NT2/D1 (cell line): ENCODE data around the gene HORMAD2.

Experiments used
- YY1 ChIP-seq: IDR thresholded peaks from 2 replicates; pipeline ENCODE4 v1.6.1; 2011; ENCODE audit not compliant: insufficient read length, insufficient read depth
- ZNF274 ChIP-seq: IDR thresholded peaks from 2 replicates; pipeline ENCODE4 v1.6.1; 2011; ENCODE audit warnings: mild to moderate bottlenecking, low read depth, low read length

GRCh38 chr22:30150212-30150611 lies 69.9 kb downstream of the HORMAD2 start:
- TF ChIP-seq ZNF274 (no peak), YY1 (no peak)
